Left kidney (tissue), 2 donors: ENCODE results near the gene YTHDF1. TPM values are rescaled to one million over a fixed set of nuclear protein-coding genes. Genes with fewer than 3 reads are reported as not detected.

Source experiments
- DNase-seq: peaks from one replicate; pipeline ENCODE4 v3.0.0-alpha.2; 2013
- polyA plus RNA-seq: library from polyadenylated mRNA; unstranded; fragments of 120-200 nt; gene quantifications from one replicate; pipeline ENCODE4 v1.2.1, GENCODE V29; 2013; ENCODE audit not compliant: insufficient read length

The YTHDF1 gene
- polyA plus RNA-seq, 1 donor = 45.5 TPM

- DNase-seq = no peak
Observed at GRCh38 chr20:63186084-63186483, 29.8 kb downstream of the YTHDF1 start.

- no peak for DNase-seq
Observed at GRCh38 chr20:63185215-63185796, 30.6 kb downstream of the YTHDF1 start.

DNA sequence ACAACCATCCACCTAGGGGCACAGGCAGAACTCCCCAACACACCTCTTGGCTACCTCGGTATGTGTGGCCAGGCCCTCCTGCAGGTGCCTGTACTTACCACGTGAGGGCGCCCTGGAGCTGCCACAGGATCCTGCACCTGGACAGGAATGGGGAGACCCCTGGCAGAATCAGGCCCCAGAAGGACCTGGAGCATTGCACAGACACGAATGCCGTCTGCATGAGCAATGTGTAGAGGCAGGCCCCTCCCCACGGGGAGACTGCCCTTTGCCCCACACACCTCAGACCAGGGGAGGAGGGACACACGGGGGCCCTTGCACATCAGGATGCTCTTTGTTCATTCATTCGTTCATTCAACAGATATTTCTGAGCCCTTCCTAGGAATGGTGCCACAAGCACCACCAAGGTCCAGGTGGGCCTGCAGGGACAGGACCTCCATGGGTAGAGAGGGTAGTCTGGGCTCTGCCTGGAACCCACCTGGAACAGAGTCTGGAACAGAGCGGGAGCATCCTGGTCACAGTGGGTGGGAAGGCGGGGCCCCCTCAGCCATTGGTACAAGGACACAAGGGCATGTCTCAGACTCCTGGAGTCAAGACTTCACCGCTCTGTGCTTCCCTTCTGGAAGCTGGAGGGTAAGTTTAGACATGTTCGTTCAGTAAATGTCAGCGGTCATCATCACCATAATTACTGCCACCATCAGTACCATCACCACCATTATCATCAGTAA lies 32.3 kb downstream of the YTHDF1 start:
- DNase-seq = no peak

DNA sequence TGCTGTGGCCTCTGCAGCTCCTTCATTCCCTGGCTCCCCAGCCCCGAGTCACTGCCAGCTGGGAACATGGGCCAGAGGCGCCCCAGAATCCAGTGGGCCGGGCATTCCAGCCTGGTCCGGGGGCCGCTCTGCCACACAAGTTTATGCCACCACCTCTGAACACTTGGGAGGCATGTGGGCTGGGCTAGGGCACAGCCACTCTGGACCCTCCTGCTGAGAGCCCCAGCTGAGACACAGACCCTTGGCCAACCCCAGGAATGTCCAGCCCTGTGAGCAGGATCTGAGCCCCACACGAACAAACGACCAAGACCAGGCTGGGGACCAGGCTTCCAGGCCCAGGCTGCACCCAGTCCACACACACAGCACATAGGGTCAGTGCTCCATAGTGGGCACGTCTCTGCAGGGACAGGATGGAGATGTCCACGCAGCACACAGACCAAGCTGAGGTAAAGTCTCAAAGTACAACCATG lies 33.0 kb downstream of the YTHDF1 start:
- no peak for DNase-seq

- no peak for DNase-seq
Observed at GRCh38 chr20:63182425-63182824, 33.5 kb downstream of the YTHDF1 start.

GRCh38 chr20:63181226-63181625 lies 34.7 kb downstream of the YTHDF1 start:
- DNase-seq = no peak

DNA sequence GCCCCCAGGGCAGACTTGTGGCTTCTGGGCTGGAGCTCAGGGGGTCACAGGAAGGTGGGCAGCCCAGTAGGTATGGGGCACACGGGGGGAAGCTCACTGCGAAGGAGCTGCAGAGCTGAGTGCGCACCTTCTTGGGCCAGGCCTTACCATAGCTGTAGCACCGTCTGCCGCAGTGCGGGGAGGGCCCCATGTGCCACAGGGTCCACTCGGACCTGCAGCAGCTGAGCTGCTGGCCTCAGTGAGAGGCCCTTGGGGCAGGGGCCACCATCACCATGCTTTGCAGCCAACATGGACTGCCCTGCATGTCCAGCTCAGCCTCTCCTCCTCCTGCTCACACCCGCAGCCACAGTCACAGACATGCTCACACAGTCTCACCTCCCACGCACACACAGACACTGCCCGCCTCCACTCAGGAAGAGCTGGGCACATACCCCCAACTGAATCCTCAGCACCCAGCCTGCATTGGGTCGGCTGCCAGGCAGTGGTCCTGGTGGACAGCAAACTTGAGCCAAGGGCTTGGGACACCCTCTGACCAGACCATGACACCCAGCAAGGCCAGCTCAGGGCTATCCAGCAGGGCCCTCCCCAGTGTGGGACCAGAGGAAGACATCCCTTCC lies 35.3 kb downstream of the YTHDF1 start:
- DNase-seq = no peak

DNA sequence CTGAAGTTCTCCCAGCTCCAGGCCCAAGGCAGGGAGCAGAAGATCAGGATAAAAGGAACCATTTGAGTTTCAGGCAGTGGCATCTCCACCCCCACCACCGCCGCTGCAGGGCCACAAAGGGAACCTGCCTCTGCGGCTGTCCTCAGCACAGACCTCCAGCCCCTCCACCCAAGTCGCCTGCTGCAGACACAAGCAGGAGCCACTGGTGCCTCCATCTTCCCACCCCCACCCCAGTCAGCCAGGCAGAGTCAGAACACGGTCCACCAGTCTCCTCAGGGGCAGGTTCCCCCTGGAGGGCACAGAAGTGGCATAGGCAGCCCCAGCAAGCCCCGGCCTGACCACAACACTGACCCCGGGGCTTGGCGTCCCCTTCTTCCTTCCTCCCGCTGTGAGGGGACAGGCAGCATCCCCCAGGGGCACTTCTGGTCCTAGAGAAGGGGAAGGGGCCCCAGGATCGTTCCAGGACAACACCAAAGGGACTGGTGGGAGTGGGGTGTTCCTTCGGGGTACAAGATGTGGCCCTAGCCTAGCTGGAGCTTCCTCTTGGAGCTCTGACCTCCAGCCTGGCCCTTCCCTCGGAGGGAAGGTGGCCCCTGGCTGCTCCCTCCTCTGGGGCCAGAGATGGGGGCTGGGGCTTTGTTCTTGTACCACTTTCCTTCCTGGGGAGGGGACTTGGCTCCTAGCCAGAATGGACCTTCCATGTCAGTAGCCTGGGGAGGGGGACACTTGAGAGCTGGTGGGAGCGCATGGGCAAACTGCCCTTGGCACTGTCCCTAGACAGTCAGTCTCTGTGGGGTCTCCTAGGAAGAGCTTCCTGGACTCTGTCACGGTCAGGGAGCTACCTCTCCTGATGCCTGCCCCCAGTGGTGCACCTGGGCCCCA lies 36.0 kb downstream of the YTHDF1 start:
- DNase-seq = no peak

DNA sequence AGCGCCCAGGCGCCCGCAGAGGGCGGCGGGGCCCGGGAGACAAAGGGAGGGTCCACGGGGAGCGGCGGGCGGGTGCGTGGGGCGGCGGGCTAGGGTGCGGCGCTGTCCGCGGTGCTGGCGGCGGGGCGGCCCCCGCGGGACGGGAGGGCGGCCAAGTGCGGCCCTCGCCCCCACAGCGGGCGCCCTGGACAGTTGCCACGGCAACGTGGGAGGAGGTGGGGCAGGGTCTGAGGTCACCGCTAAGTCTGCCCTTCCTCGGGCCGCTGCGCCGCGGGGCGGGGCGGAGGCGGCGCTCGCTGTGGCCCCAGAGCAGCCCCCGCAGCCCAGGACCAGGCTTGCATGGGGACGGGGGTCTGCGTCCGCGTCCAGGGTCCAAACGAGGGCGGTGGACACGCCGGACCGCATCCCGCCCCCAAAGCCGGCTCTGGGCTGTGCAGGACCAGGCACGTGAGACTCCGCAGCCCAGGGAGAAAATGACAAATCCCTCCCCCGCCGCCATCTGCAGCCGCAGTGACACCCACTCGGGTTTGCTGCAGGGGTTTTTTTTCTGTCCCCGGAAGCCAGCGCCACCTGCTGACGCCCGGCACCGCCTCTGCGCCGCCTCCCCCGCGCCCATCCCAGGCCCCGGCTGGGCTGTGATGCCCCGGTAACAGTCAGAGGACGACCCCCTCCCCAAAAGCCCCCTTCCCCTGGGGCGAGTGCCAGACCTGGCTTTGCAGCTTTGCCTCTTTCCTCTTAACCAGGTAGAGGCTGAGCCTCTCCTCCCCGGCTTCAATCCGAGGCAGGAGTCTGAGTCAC lies 36.8 kb downstream of the YTHDF1 start:
- no peak for DNase-seq

GRCh38 chr20:63178446-63178820 lies 37.5 kb downstream of the YTHDF1 start:
- DNase-seq = no peak

DNA sequence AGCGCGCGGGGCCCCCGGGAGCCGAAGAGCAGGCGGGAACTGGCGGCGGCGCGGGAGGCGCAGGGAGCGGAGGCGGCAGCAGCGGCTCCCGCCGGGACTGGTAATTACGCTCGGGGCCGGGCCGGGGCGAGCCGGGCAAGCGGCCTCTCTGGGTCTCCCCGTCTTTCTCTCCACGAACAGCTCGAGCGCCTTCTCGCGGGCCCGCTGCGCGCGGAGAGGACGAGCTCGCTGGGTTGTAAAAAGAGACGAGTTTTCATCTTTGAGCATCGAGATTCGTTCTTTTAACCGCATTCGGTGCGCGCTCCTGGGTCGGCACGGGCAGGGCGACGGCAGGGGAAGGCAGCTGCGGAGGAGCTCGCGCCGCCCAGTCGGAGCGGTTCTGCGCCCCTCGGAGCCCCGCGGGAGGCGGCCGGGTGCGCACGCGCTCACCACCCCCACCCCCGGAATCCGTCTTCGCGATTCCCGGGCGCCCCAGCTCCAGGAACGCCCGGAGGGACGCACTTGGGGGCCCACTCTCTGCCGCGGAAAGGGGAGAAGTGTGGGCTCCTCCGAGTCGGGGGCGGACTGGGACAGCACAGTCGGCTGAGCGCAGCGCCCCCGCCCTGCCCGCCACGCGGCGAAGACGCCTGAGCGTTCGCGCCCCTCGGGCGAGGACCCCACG lies 38.0 kb downstream of the YTHDF1 start:
- DNase-seq = no peak

GRCh38 chr20:63177134-63177784 lies 38.7 kb downstream of the YTHDF1 start:
- DNase-seq = no peak

GRCh38 chr20:63176427-63177133 lies 39.4 kb downstream of the YTHDF1 start:
- no peak for DNase-seq

DNA sequence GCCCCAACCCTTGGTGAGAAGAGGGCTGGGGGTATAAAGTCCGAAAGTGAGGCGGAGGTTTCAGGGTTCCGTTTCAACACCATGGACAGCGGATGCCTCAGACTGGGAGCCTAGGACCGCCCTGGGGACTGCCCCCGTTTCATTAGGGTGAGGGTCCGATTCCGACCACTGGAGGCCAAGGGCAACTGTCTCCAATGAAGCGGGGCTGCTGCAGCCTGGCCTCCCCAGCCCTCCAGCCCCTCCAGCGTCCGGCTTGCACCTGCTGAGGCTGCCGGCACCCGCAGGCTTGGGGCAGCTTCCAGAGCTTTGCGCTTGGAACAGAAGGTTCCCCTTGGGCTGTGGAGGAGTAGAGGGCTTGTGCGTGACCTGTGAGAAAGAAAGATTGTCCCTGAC lies 39.9 kb downstream of the YTHDF1 start:
- peak; percentile 55 for DNase-seq

DNA sequence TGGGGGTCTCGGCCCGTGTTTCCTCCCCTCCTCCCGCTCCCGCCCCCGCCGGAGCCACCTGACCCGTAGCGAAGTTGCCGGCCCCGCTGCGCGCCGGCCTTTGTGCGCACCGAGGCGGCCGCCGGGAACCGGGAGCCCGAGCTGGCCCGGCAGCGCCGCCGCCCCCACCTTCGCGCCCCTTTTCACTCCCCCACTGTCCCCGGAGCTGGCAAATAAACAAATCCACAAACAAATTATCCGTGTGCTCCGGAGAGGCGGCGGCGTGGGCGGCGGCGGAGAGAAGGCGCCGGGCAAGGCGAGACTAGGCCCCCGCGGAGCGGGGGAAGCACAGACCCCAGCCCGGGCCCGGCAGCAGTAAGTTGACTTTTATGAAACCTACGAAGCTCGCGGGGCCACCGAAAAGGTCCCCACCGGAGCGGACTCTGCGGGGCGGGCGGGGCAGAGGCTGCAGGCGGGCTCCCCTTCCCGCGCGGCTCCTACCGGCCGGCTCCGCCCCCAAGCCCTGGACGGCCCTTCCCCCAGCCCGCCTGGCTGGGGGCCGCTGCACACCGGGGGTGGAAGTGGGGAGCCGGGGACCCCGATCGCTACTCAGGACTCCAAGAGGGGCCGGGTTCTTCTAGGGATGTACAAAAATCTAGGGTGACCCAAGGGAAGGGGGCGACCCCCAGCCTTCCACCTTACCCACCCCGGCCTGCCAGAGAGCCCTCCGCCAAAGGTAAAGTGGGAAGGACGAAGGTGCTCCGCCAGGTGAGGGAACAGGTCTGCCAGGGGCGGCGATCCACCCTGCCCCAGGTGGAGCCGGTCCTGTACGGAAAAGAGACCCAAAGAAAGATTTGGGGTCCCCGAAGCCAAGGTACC lies 40.7 kb downstream of the YTHDF1 start:
- no peak for DNase-seq

DNA sequence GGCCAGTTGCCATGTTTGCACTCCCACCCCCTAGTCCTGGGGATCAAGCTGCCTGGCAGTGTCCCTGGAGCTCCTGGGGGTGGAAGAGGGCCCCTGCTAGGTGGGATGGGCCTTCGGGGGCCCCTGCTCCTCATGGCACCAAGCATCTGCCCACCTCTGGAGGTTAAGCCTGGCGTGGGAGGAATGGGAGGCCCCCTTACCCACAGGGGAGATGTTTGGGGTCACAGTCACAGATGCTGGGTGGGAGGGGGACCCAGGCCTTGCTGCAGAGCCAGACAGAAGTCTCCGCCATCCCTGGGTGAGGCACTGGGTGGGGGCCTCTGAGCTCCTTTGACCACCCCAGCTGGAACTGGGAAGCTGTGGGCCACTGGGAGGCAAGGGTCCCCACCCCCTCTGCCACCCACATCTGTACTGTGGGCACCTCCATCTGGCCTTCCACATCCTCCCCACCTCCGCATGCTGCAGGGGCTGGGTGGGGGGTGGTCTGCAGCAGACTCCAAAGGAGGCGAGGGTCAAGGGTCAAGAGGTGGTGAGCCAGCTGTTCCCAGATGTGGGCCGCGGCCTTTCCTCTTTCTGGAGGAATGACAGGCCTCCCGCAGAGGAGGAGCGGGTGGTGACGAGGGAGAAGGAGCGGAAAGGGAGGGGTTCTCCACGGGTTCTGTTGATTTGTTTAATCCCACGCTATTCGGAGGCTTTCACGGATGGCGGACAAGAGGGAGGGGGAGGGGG lies 41.5 kb downstream of the YTHDF1 start:
- DNase-seq = no peak

GRCh38 chr20:63173552-63174191 lies 42.3 kb downstream of the YTHDF1 start:
- no peak for DNase-seq

DNA sequence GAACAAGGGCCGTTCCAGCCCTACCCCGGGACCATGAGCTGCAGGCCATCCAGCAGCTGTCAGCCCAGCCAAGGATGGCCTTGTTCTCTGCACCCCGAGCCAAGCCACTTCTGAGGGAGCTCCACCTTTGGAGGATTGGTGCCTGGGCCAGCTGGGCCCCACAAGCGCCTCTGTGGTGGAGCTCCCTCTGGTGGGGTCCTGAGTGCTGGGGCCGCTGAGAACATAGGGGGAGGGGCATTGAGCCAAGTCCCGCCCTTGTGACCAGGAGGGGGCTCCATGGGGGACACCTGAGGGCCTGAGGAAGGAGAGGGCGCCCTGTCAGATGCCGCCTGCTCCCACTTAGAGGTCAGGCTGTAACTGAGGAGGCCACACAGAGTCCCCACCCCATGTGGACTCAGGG lies 43.2 kb downstream of the YTHDF1 start:
- DNase-seq = no peak
